SK-N-SH (cell line): ENCODE results near the gene C12orf56. TPM values are rescaled to one million over a fixed set of nuclear protein-coding genes. Genes with fewer than 3 reads are reported as not detected.

ENCODE experiments used
- CTCF ChIA-PET: fragments of 300-600, 350-600 bp; formaldehyde crosslinking; extraction: SDS; loops from one replicate; lab custom pipeline; 2021; lab: Yijun Ruan, JAX
- POLR2A ChIA-PET: fragments of 350-600 bp; sonication (Branson Sonifier 250); formaldehyde crosslinking; extraction: SDS; loops from one replicate; lab custom pipeline; 2020; ENCODE audit warnings: antibody characterized with exemption, inconsistent platforms; lab: Yijun Ruan, JAX
- DNase-seq: peaks from one replicate; pipeline ENCODE4 v3.0.0; 2012
- H2AFZ ChIP-seq: fragments of 200-600 bp; sonication (generic); 2 replicates; pipeline ENCODE4 v1.8.1; 2016; ENCODE audit warnings: antibody characterized with exemption, mild to moderate bottlenecking, low read depth
- H3F3A ChIP-seq: fragments of 200-600 bp; sonication (generic); replicated peaks from 2 replicates; pipeline ENCODE3; 2016; ENCODE audit warnings: antibody characterized with exemption, mild to moderate bottlenecking; ENCODE audit not compliant: insufficient read depth
- H3K27ac ChIP-seq, 2 experiments: fragments of 200-500 bp in 1 of 2; fragments of 200-600 bp in 1 of 2; sonication (Bioruptor generic) in 1 of 2; sonication (generic), shearing (Covaris generic) in 1 of 2; 2 replicates each; pipeline versions ENCODE4 v1.5.1 to v1.6.1; 2014 to 2016; ENCODE audit warnings: low read depth in 2 of 2, inconsistent platforms in 1 of 2, low read length in 1 of 2, mild to moderate bottlenecking in 1 of 2, mixed read lengths in 1 of 2
- H3K27me3 ChIP-seq: fragments of 200-600 bp; sonication (generic), shearing (Covaris generic); 2 replicates; pipeline ENCODE4 v1.6.1; 2016; ENCODE audit warnings: mixed run types; ENCODE audit not compliant: insufficient read depth
- H3K36me3 ChIP-seq, 2 experiments: fragments of 200-500 bp in 1 of 2; fragments of 200-600 bp in 1 of 2; sonication (Bioruptor generic) in 1 of 2; sonication (generic) in 1 of 2; replicated peaks in 1 of 2; 2 replicates each; pipeline versions ENCODE3 to v1.5.1; 2014 to 2016; ENCODE audit warnings: low read length in 1 of 2, mild to moderate bottlenecking in 1 of 2; ENCODE audit not compliant: insufficient read depth in 2 of 2, control insufficient read depth in 1 of 2
- H3K4me1 ChIP-seq, 2 experiments: fragments of 200-500 bp in 1 of 2; fragments of 200-600 bp in 1 of 2; sonication (Bioruptor generic) in 1 of 2; sonication (generic), shearing (Covaris generic) in 1 of 2; 2 replicates each; pipeline versions ENCODE4 v1.5.1 to v1.6.1; 2014 to 2016; ENCODE audit warnings: low read depth in 1 of 2, low read length in 1 of 2, mixed run types in 1 of 2; ENCODE audit not compliant: insufficient read depth in 2 of 2, control insufficient read depth in 1 of 2
- H3K4me2 ChIP-seq: fragments of 200-600 bp; sonication (generic), shearing (Covaris generic); 2 replicates; pipeline ENCODE4 v1.6.1; 2017; ENCODE audit warnings: mixed run types
- H3K4me3 ChIP-seq, 2 experiments: fragments of 200-500 bp in 1 of 2; fragments of 200-600 bp in 1 of 2; sonication (Bioruptor generic) in 1 of 2; sonication (generic), shearing (Covaris generic) in 1 of 2; 2 replicates each; pipeline versions ENCODE4 v1.5.1 to v1.8.1; 2014 to 2016; ENCODE audit warnings: low read depth in 2 of 2, inconsistent platforms in 1 of 2, low read length in 1 of 2, mild to moderate bottlenecking in 1 of 2, mixed read lengths in 1 of 2, moderate library complexity in 1 of 2
- H3K79me2 ChIP-seq: fragments of 200-600 bp; sonication (generic); 2 replicates; pipeline ENCODE4 v1.8.1; 2017; ENCODE audit warnings: mild to moderate bottlenecking; ENCODE audit not compliant: insufficient read depth
- H3K9ac ChIP-seq: fragments of 200-600 bp; sonication (generic); 2 replicates; pipeline ENCODE4 v1.6.1; 2017; ENCODE audit warnings: mixed run types
- H3K9me2 ChIP-seq: fragments of 200-600 bp; sonication (generic); 2 replicates; pipeline ENCODE4 v1.6.1; 2017; ENCODE audit warnings: mixed run types
- H3K9me3 ChIP-seq: fragments of 200-600 bp; sonication (generic); 2 replicates; pipeline ENCODE4 v1.6.1; 2017; ENCODE audit warnings: mixed run types, mild to moderate bottlenecking, moderate library complexity
- H4K20me1 ChIP-seq: fragments of 200-600 bp; sonication (generic); 2 replicates; pipeline ENCODE4 v1.6.1; 2017; ENCODE audit warnings: mild to moderate bottlenecking, mixed run types; ENCODE audit not compliant: insufficient read depth
- CHD2 ChIP-seq: fragments of 150-350 bp; IDR thresholded peaks from 2 replicates; pipeline ENCODE4 v1.6.1; 2018; ENCODE audit warnings: low read length; ENCODE audit not compliant: partially characterized antibody
- CTCF ChIP-seq: fragments of 200-600 bp; sonication (generic); IDR thresholded peaks from 2 replicates; pipeline ENCODE4 v1.6.1; 2017; ENCODE audit warnings: antibody characterized with exemption, mild to moderate bottlenecking, moderate library complexity
- EZH2phosphoT487 ChIP-seq: fragments of 200-600 bp; sonication (generic); IDR thresholded peaks from 2 replicates; pipeline ENCODE4 v1.6.1; 2017; ENCODE audit warnings: low read depth, mixed run types, mild to moderate bottlenecking, antibody characterized with exemption, moderate library complexity, borderline replicate concordance
- FOSL2 ChIP-seq: IDR thresholded peaks from 2 replicates; pipeline ENCODE4 v1.4.0; 2012; ENCODE audit warnings: low read depth, mild to moderate bottlenecking, moderate library complexity, borderline replicate concordance
- FOXM1 ChIP-seq: IDR thresholded peaks from 2 replicates; pipeline ENCODE4 v1.4.0; 2012; ENCODE audit warnings: low read depth, mild to moderate bottlenecking
- GABPA ChIP-seq: IDR thresholded peaks from 2 replicates; pipeline ENCODE4 v1.4.0; 2012; ENCODE audit warnings: low read depth, mild to moderate bottlenecking
- IRF3 ChIP-seq: fragments of 150-350 bp; IDR thresholded peaks from 2 replicates; pipeline ENCODE4 v1.6.1; 2016; ENCODE audit warnings: mild to moderate bottlenecking, low read depth, low read length
- JUND ChIP-seq: IDR thresholded peaks from 2 replicates; pipeline ENCODE4 v1.4.0; 2012
- MEF2A ChIP-seq: IDR thresholded peaks from 2 replicates; pipeline ENCODE4 v1.4.0; 2012; ENCODE audit warnings: low read depth, borderline replicate concordance
- NFIC ChIP-seq: IDR thresholded peaks from 2 replicates; pipeline ENCODE4 v1.4.0; 2012; ENCODE audit warnings: borderline replicate concordance
- RCOR1 ChIP-seq: fragments of 150-350 bp; IDR thresholded peaks from 2 replicates; pipeline ENCODE4 v1.6.1; 2017; ENCODE audit warnings: antibody characterized with exemption, low read length
- REST ChIP-seq: IDR thresholded peaks from 2 replicates; pipeline ENCODE4 v1.6.1; 2012; ENCODE audit warnings: mild to moderate bottlenecking, low read depth, low read length, moderate library complexity
- RFX5 ChIP-seq: IDR thresholded peaks from 2 replicates; pipeline ENCODE4 v1.6.1; 2012; ENCODE audit warnings: mild to moderate bottlenecking, improper control_type of control experiment, low read length
- RXRA ChIP-seq: IDR thresholded peaks from 2 replicates; pipeline ENCODE4 v1.4.0; 2012; ENCODE audit warnings: low read depth, mild to moderate bottlenecking, borderline replicate concordance
- SIN3A ChIP-seq: IDR thresholded peaks from 2 replicates; pipeline ENCODE4 v1.6.1; 2012; ENCODE audit warnings: low read depth, mild to moderate bottlenecking, low read length, moderate library complexity, borderline replicate concordance
- SMC3 ChIP-seq: IDR thresholded peaks from 2 replicates; pipeline ENCODE4 v1.6.1; 2012; ENCODE audit warnings: low read depth, low read length, improper control_type of control experiment
- TAF1 ChIP-seq: IDR thresholded peaks from 2 replicates; pipeline ENCODE4 v1.6.1; 2012; ENCODE audit warnings: low read depth, mild to moderate bottlenecking, low read length, moderate library complexity, borderline replicate concordance
- USF1 ChIP-seq: IDR thresholded peaks from 2 replicates; pipeline ENCODE4 v1.4.0; 2012; ENCODE audit warnings: low read depth, borderline replicate concordance
- WGBS: methylation state at CpG from one replicate; pipeline ENCODE4 v1.1.6; 2017; ENCODE audit warnings: low lambda C conversion rate; 5-methylcytosine and 5-hydroxymethylcytosine counted together
- polyA plus RNA-seq, 3 experiments: library from polyadenylated mRNA; depleted of rRNA; stranded (reverse); fragments of >200 nt; gene quantifications; 2 replicates each; pipeline ENCODE4 v1.2.3, GENCODE V29; 2012

Gene C12orf56
- polyA plus RNA-seq, 1 of the 3 experiments (the other 2 are of a cell fraction), result not detected

GRCh38 chr12:64225626-64226025 lies 164.9 kb downstream of the C12orf56 start:
- 38% methylated on average over 2 of the region's 2 CpGs for WGBS
- Histone ChIP-seq H3K4me1 (peaks cover 8 to 12% of the 10 kb centered on the region in 2 experiments; a peak in 3 of 4 replicates), H3F3A (no peaks in the 10 kb centered on the region), H3K27ac (no peak overlapping the region), H2AFZ (no peak overlapping the region), H3K36me3 (no peaks in the 10 kb centered on the region), H3K9ac (no peak overlapping the region), H3K4me3 (no peak overlapping the region), H4K20me1 (no peaks in the 10 kb centered on the region), H3K9me2 (no peaks in the 10 kb centered on the region), H3K27me3 (no peaks in the 10 kb centered on the region), H3K4me2 (no peak overlapping the region), H3K79me2 (peaks cover 3% of the 10 kb centered on the region), H3K9me3 (no peaks in the 10 kb centered on the region)
- POLR2A ChIA-PET, result no interaction called here
- CTCF ChIA-PET, result no interaction called here
- DNase-seq, result no peak
- no peak for TF ChIP-seq JUND
- no peak for TF ChIP-seq REST
- no peak for TF ChIP-seq CHD2
- no peak for TF ChIP-seq USF1
- no peak for TF ChIP-seq SMC3
- no peak for TF ChIP-seq RCOR1
- TF ChIP-seq CTCF, result no peak
- TF ChIP-seq RXRA, result no peak
- no peak for TF ChIP-seq FOXM1
- no peak for TF ChIP-seq GABPA
- no peak for TF ChIP-seq FOSL2
- no peak for TF ChIP-seq IRF3
- TF ChIP-seq SIN3A, result no peak
- TF ChIP-seq NFIC, result no peak
- TF ChIP-seq TAF1, result no peak
- no peak for TF ChIP-seq EZH2phosphoT487
- TF ChIP-seq RFX5, result no peak
- TF ChIP-seq MEF2A, result no peak
- TF ChIP-seq, all 33 proteins: peak for 0
